Activated naive CD4-positive, alpha-beta T cell treated with anti-CD3 and anti-CD28 coated beads for 36 hours (primary cell): ENCODE data around the gene PARP4. TPM values are rescaled to one million over a fixed set of nuclear protein-coding genes. Genes with fewer than 3 reads are reported as not detected.
"Not testable (repeated sequence)": the region's sequence is repeated elsewhere in the genome, so short reads cannot be mapped to it uniquely, and the experiment has no call there.

Experiments used
- CTCF ChIA-PET: fragments of 350-600 bp; sonication (Branson Sonifier 250); formaldehyde crosslinking; loops from one replicate; lab custom pipeline; 2021; ENCODE audit warnings: antibody characterized with exemption; lab: Charles Lee
- DNase-seq: peaks from one replicate; pipeline ENCODE4 v3.0.0-alpha.2; 2020
- H3K27ac Mint-ChIP-seq: one replicate; pipeline ENCODE4 v1.8.0; 2021; ENCODE audit warnings: mild to moderate bottlenecking, mixed read lengths
- H3K27me3 Mint-ChIP-seq: one replicate; pipeline ENCODE4 v1.8.0; 2021; ENCODE audit warnings: low read depth, mixed read lengths
- H3K36me3 Mint-ChIP-seq: one replicate; pipeline ENCODE4 v1.8.0; 2021; ENCODE audit warnings: low read depth, mixed read lengths
- H3K4me1 Mint-ChIP-seq: one replicate; pipeline ENCODE4 v1.8.0; 2021; ENCODE audit warnings: low read depth, mixed read lengths
- H3K4me3 Mint-ChIP-seq: one replicate; pipeline ENCODE4 v1.8.0; 2021; ENCODE audit warnings: mild to moderate bottlenecking, moderate library complexity, mixed read lengths
- H3K9me3 Mint-ChIP-seq: one replicate; pipeline ENCODE4 v1.8.0; 2021; ENCODE audit warnings: mixed read lengths
- intact Hi-C: fragments of 100-400 bp; cut with micrococcal nuclease; formaldehyde crosslinking; loops from one replicate; pipeline ENCODE4 v1.15.1; 2023
- total RNA-seq, 2 experiments: library from RNA; stranded (reverse); gene quantifications; one replicate each; pipeline ENCODE4 v1.2.3, GENCODE V29; 2021

PARP4 gene
- total RNA-seq, 2 experiments from 2014 or later, result 10.1 to 10.9 TPM

DNA sequence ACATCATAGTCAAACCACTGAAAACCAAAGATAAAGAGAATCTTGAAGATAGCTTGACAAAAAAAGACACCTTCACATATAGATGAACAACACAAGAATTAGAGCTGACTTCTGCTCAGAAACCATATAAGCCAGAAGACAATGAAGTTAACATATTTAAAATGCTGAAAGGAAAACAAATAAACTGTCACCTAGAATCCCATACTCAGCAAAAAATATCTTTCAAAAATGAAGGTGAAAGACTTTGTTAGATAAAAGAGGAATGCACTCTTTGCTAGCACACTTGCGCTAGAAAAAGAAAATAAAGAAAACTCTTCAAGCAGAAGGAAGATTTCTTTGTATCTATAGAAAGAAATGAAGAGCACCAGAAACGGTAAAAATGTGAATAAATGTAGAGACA lies 49.5 kb downstream of the PARP4 start:
- Mint-ChIP-seq H3K36me3 (peaks cover 27% of the 10 kb centered on the region), H3K4me3 (no peak overlapping the region), H3K4me1 (peaks cover 10% of the 10 kb centered on the region), H3K27ac (no peak overlapping the region), H3K27me3 (no peaks in the 10 kb centered on the region), H3K9me3 (no peaks in the 10 kb centered on the region)
- intact Hi-C loops, result no loop called here
- DNase-seq, result no peak
- CTCF ChIA-PET, result no interaction called here

DNA sequence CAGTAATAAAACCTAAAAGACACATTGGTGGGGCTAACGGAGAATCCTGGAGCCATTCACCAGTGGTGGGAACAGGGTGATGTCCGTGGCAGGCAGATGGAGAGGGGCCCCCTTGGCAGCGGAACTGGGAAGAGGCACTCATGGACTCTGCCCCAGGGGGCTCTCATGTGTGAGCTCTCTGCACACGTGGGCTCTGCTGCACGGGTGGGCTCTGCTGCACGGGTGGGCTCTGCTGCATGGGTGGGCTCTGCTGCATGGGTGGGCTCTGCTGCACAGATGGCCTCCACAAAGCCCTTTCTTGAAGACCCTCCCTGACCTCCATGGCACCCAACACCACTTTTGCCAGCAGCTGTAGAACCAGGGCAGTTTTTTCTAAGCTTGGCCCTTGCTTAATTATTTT lies 52.3 kb downstream of the PARP4 start:
- intact Hi-C loops, result no loop called here
- Mint-ChIP-seq H3K9me3 (no peaks in the 10 kb centered on the region), H3K36me3 (peaks cover 16% of the 10 kb centered on the region), H3K4me3 (no peak overlapping the region), H3K27me3 (no peaks in the 10 kb centered on the region), H3K4me1 (peaks cover 10% of the 10 kb centered on the region), H3K27ac (no peak overlapping the region)
- CTCF ChIA-PET, result interaction anchor here (0.6 to 1.1 kb wide), 2 partner anchors 61 to 205 kb away, joined by 3 read pairs; no protein-coding TSS in a partner anchor
- no peak for DNase-seq

DNA sequence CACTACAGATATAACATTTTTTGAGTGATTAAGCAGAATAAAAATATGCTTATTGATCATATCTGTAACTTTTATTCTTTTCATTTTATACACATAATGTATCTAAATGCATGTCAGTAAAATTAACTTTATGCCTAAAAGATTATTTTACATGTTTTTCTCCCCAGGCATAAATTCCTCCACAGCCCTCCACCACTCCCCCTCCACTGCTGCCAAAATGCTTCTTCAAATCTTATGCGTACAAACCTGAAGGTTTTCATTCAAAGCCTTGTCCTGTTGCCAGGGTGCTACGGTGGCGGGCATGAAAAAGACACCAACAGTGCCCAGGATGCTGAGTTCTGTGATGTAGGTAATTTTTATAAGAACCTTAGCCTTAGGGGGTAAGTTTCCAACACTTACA lies 52.9 kb downstream of the PARP4 start:
- CTCF ChIA-PET, result no interaction called here
- Mint-ChIP-seq H3K4me3 (no peak overlapping the region), H3K4me1 (peaks cover 10% of the 10 kb centered on the region), H3K27me3 (no peaks in the 10 kb centered on the region), H3K36me3 (peaks cover 15% of the 10 kb centered on the region), H3K27ac (no peak overlapping the region), H3K9me3 (no peaks in the 10 kb centered on the region)
- DNase-seq, result no peak
- intact Hi-C loops, result loop anchor here (1.0 to 2.0 kb wide), 2 partner anchors 41 to 53 kb away; partner anchors contain the start of gene PARP4

DNA sequence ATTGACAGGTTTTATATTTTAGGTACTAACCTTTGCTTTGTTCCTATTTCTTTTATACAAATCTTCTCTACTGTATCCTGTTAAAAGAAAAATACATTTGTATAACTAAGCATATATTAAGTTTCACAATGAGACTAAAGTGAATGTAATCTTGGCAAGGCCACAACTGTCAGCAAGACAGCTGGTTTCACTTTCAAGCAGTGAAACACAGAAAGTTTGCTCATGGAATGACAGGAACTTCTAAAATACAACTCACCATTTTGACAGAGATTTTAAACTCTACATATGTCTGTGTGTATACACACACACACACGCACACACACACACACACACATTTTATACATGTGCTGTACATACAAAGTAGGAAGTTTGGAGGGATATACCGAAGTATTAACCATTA lies 53.3 kb downstream of the PARP4 start:
- DNase-seq, result peak; percentile 44
- CTCF ChIA-PET, result no interaction called here
- Mint-ChIP-seq H3K27me3 (no peaks in the 10 kb centered on the region), H3K27ac (no peak overlapping the region), H3K4me1 (peaks cover 10% of the 10 kb centered on the region), H3K4me3 (no peak overlapping the region), H3K36me3 (peaks cover 18% of the 10 kb centered on the region), H3K9me3 (no peaks in the 10 kb centered on the region)
- intact Hi-C loops, result loop anchor here (1.0 to 2.0 kb wide), 2 partner anchors 42 to 53 kb away; partner anchors contain the start of gene PARP4

DNA sequence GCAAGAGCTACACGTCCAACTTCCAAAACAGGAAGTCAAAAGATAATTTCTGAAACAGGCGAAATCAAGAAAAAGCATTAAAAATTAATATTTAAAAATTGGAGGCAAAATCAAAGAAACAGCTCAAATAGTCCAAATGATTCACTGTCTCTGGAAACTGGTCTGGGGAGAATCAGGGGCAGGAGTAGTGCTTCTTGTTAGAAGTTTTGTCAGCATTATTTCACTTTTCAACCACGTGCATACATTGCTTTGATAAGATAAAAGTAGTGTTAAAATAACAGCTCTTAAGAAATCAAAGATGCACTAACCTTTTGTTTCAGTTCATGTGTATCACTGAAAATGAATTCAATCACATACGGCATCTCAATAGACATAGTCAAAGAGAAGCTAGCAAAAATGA lies 53.8 kb downstream of the PARP4 start:
- Mint-ChIP-seq H3K9me3 (no peaks in the 10 kb centered on the region), H3K4me1 (peaks cover 7% of the 10 kb centered on the region), H3K36me3 (peaks cover 15% of the 10 kb centered on the region), H3K27me3 (no peaks in the 10 kb centered on the region), H3K4me3 (no peak overlapping the region), H3K27ac (no peak overlapping the region)
- CTCF ChIA-PET, result no interaction called here
- no peak for DNase-seq
- intact Hi-C loops, result loop anchor here (1.0 to 2.0 kb wide), 2 partner anchors 42 to 54 kb away; partner anchors contain the start of gene PARP4

DNA sequence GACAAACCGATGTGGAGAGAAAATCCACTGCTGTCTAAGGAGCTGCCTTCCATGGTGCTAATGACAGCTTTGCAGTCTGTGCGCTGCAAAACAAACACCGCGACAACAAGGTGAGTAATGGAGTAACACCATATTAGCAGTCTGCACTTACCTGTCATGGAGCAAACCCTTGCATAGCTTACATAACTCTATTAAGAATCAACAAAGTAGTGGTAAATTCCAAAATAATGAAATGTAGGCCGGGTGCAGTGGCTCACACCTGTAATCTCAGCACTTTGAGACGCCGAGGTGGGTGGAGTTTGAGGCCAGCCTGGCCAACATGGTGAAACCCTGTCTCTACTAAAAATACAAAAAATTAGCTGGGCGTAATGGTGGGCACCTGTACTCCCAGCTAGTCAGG lies 56.2 kb downstream of the PARP4 start:
- Mint-ChIP-seq H3K9me3 (no peaks in the 10 kb centered on the region), H3K4me1 (peaks cover 7% of the 10 kb centered on the region), H3K36me3 (peaks cover 12% of the 10 kb centered on the region), H3K4me3 (no peak overlapping the region), H3K27ac (no peak overlapping the region), H3K27me3 (no peaks in the 10 kb centered on the region)
- DNase-seq, result no peak
- intact Hi-C loops, result no loop called here
- CTCF ChIA-PET, result no interaction called here

DNA sequence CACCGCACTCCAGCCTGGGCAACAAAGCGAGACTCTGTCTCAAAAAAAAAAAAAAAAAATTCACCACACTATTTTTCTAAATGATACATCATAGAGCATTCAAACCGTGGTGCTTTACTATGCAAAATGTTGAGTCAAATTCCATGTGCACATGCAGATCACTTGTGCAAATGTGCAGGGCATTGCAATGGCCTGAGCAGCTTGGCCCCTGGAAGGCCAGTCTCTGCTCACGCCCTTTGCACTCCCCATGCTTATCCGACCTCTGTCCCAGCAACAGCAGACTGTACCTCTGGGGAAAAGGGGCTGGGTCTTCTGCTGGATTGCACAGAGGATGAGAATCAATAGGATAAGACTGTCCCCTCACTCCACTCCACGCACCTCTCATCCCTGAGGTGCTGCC lies 58.5 kb downstream of the PARP4 start:
- CTCF ChIA-PET, result no interaction called here
- Mint-ChIP-seq H3K4me1 (peaks cover 2% of the 10 kb centered on the region), H3K9me3 (no peaks in the 10 kb centered on the region), H3K27ac (no peak overlapping the region), H3K36me3 (peaks cover 17% of the 10 kb centered on the region), H3K4me3 (no peak overlapping the region), H3K27me3 (no peaks in the 10 kb centered on the region)
- no peak for DNase-seq
- intact Hi-C loops, result no loop called here

DNA sequence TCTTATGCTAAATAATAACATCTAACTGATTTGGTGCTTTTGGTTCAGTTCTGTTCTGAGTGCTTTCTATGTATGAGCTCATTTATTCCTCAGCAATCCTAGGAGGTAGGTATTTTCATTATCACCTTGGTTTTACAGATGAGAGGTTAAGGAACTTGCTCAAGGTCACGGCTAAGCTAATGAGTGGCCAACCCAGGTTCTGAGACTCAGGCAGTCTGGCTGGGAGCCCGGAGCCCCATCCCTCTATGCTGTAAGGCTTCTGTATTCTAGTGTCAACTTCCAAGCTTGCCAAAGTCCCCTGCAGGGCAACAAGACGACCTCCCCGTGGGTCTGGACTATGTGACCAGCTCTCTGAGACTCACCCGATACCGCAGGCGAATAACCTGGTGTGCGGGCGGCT lies 60.5 kb downstream of the PARP4 start:
- Mint-ChIP-seq H3K9me3 (no peaks in the 10 kb centered on the region), H3K27ac (no peak overlapping the region), H3K4me1 (no peaks in the 10 kb centered on the region), H3K36me3 (peaks cover 17% of the 10 kb centered on the region), H3K4me3 (no peak overlapping the region), H3K27me3 (no peaks in the 10 kb centered on the region)
- intact Hi-C loops, result no loop called here
- DNase-seq, result no peak
- CTCF ChIA-PET, result no interaction called here

DNA sequence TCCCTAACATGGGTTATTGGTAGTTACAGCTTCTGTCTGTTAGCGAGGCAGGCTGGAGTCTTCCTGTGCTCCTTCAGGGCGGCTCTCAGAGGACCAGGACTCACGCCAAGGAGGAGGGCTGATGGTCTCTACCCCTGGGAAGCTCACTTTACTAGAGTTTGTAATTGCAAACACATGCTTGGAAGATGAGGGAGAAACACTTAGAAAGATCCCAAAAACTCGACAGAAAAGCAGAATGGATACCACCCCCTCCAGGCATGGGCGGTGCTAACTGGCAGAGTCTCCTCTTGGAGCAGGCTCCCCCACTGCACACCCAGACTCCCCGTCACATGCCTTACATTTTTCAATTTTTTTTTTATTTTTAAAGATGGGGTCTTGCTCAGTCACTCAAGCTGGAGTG lies 62.0 kb downstream of the PARP4 start:
- H3K27me3 Mint-ChIP-seq, result no peaks in the 10 kb centered on the region
- no peaks in the 10 kb centered on the region for H3K4me1 Mint-ChIP-seq
- intact Hi-C loops, result no loop called here
- DNase-seq, result no peak
- H3K4me3 Mint-ChIP-seq, result no peak overlapping the region
- no peaks in the 10 kb centered on the region for H3K9me3 Mint-ChIP-seq
- H3K36me3 Mint-ChIP-seq, result peaks cover 21% of the 10 kb centered on the region
- H3K27ac Mint-ChIP-seq, result no peak overlapping the region
- CTCF ChIA-PET, result no interaction called here

DNA sequence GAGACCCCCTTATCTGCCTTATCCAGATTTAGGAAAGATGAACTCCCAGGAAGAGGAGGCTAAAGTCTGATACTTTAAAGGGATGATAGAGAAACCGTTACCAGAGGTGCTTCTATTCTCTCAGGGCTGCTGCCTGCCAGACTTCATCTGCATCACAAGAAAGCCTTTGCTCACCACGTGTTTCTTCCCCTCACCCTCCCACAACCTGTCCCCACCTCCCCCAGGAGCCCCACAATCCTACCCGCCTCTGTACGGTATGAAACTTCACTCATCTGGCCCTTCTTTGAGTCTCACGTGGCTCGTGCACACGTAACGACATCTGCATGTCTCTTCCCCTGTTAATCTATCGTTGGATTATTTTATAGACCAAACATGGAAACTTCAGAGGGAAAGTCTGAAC lies 67.7 kb downstream of the PARP4 start:
- CTCF ChIA-PET, result interaction anchor here (0.6 kb wide), 1 partner anchor 206 kb away, joined by 3 read pairs; no protein-coding TSS in a partner anchor
- H3K27me3 Mint-ChIP-seq, H3K9me3 Mint-ChIP-seq, H3K27ac Mint-ChIP-seq, DNase-seq, H3K4me1 Mint-ChIP-seq, intact Hi-C loops, H3K4me3 Mint-ChIP-seq: not testable (repeated sequence)
- peaks cover 32% of the 10 kb centered on the region for H3K36me3 Mint-ChIP-seq

DNA sequence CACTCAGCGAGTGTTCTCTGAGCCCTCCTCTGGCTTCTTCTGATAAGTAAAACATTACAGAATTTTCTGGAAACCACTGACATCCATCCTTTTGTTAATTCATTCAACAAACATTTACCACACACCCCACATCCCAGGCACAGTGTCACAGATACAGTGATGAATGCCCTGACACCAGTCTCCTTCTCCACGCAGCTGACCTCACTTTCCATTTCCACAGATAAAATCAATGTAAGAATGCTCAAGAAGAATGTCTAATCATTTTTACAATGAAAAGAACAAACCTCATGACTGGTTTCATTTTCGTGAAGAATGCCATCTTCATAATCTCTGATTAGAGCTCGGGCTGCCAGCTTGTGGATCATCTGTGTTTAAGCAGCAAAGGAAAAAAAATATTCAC lies 69.2 kb downstream of the PARP4 start:
- no peak for DNase-seq
- peaks cover 31% of the 10 kb centered on the region for H3K36me3 Mint-ChIP-seq
- CTCF ChIA-PET, result no interaction called here
- H3K9me3 Mint-ChIP-seq, result no peaks in the 10 kb centered on the region
- intact Hi-C loops, result no loop called here
- H3K4me1 Mint-ChIP-seq, result no peaks in the 10 kb centered on the region
- no peaks in the 10 kb centered on the region for H3K27me3 Mint-ChIP-seq
- H3K27ac Mint-ChIP-seq, result no peak overlapping the region
- no peak overlapping the region for H3K4me3 Mint-ChIP-seq

DNA sequence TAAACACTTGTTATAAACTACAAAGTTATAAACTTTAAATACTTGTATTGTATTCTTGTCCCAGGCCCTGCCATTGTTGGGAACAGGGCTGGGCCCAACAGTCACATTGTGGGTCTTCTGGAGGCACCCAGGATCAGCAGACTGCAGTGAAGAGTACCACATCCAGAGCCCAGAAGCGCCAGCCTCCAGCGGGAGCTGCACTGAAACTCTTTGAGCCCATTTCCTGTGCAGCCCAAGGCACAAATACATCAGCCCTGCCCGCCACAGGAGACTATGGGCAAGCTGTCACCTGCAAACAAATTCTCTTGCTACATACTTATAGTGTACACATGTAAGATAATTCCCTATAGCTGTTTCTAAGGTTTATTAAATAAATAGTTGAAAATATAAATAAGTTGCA lies 86.5 kb downstream of the PARP4 start:
- H3K36me3 Mint-ChIP-seq, result peaks cover 40% of the 10 kb centered on the region
- DNase-seq, H3K27me3 Mint-ChIP-seq, intact Hi-C loops, H3K9me3 Mint-ChIP-seq, CTCF ChIA-PET, H3K27ac Mint-ChIP-seq, H3K4me1 Mint-ChIP-seq, H3K4me3 Mint-ChIP-seq: not testable (repeated sequence)

DNA sequence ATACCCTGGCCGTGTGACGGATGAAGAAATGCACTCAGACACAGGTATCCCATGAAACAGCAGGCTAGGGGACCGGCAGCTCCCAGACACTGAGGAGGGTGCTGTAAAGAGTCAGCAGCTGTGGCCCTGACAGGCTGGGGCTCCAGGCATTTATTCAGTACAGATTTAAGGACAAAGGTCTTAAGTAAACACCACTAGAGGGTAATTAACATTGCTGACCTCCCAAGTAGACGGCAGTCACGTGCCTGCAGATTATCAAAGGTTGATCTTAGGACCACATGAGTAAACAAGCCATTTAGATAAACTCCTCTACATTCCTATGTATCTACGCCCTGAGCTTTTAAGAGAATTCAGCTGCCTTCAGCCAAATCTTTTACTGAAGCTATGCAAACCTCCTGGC lies 92.9 kb downstream of the PARP4 start:
- H3K4me3 Mint-ChIP-seq, H3K4me1 Mint-ChIP-seq, intact Hi-C loops, H3K27ac Mint-ChIP-seq, CTCF ChIA-PET, DNase-seq, H3K27me3 Mint-ChIP-seq, H3K9me3 Mint-ChIP-seq: not testable (repeated sequence)
- H3K36me3 Mint-ChIP-seq, result peaks cover 27% of the 10 kb centered on the region
